Measurements from ENCODE around the gene FGFR3.

Gene FGFR3

GRCh38 chr4:1756893-1757779, 36.0 kb upstream of the FGFR3 start:
- no peak for DNase-seq (ENCODE audit: low read depth in 3 of 3)

GRCh38 chr4:1757836-1758235, 35.3 kb upstream of the FGFR3 start:
- no peak for DNase-seq (ENCODE audit: low read depth in 3 of 3)

GRCh38 chr4:1758306-1759121, 34.6 kb upstream of the FGFR3 start:
- no peak for DNase-seq (ENCODE audit: low read depth in 3 of 3)

GRCh38 chr4:1759170-1759817, 33.8 kb upstream of the FGFR3 start:
- no peak for DNase-seq (ENCODE audit: low read depth in 3 of 3)

GRCh38 chr4:1759818-1760223, 33.3 kb upstream of the FGFR3 start:
- DNase-seq (ENCODE audit: low read depth in 3 of 3) = no peak

GRCh38 chr4:1760521-1761071, 32.5 kb upstream of the FGFR3 start:
- DNase-seq (ENCODE audit: low read depth in 3 of 3) = no peak

GRCh38 chr4:1761130-1761689, 31.9 kb upstream of the FGFR3 start:
- no peak for DNase-seq (ENCODE audit: low read depth in 3 of 3)

- no peak for DNase-seq (ENCODE audit: low read depth in 3 of 3)
These were observed 30.7 kb upstream of the FGFR3 start for GRCh38 chr4:1762264-1763010.

GRCh38 chr4:1763070-1763549, 30.0 kb upstream of the FGFR3 start:
- DNase-seq (ENCODE audit: low read depth in 3 of 3) = no peak

GRCh38 chr4:1763550-1764080, 29.5 kb upstream of the FGFR3 start:
- no peak for DNase-seq (ENCODE audit: low read depth in 3 of 3)

GRCh38 chr4:1764670-1765069, 28.4 kb upstream of the FGFR3 start:
- DNase-seq (ENCODE audit: low read depth in 3 of 3) = no peak

- DNase-seq (ENCODE audit: low read depth in 3 of 3) = no peak
These were observed 27.6 kb upstream of the FGFR3 start for GRCh38 chr4:1765409-1766072.

GRCh38 chr4:1766106-1767060, 26.7 kb upstream of the FGFR3 start:
- no peak for DNase-seq (ENCODE audit: low read depth in 3 of 3)

- no peak for DNase-seq (ENCODE audit: low read depth in 3 of 3)
These were observed 25.9 kb upstream of the FGFR3 start for GRCh38 chr4:1767061-1767769.

- no peak for DNase-seq (ENCODE audit: low read depth in 3 of 3)
These were observed 25.2 kb upstream of the FGFR3 start for GRCh38 chr4:1767770-1768366.

GRCh38 chr4:1768367-1769034, 24.6 kb upstream of the FGFR3 start:
- DNase-seq (ENCODE audit: low read depth in 3 of 3) = no peak

GRCh38 chr4:1769692-1770091, 23.4 kb upstream of the FGFR3 start:
- DNase-seq (ENCODE audit: low read depth in 3 of 3) = no peak
